Stimulated activated CD8-positive, alpha-beta memory T cell treated with anti-CD3 and anti-CD28 coated beads, Interleukin-2, amount 100 ng/mL, for 48 hours (primary cell): Measurements from ENCODE around the gene SH3BGRL3.
"Not testable (repeated sequence)": the region's sequence is repeated elsewhere in the genome, so short reads cannot be mapped to it uniquely, and the experiment has no call there.

Source experiments
- DNase-seq, 2 donors: peaks; one replicate each; pipeline ENCODE4 v3.0.0-alpha.2; 2020; ENCODE audit warnings: low read depth in 2 of 2

The SH3BGRL3 gene

GRCh38 chr1:26279456-26280332, at the start of gene SH3BGRL3:
SH3BGRL3 (plus strand) TSS chr1:26280086; CDS start chr1:26280156, 70 bp downstream.
- peak; percentile 78 to 84 for DNase-seq

GRCh38 chr1:26230682-26231081, 49.2 kb upstream of the SH3BGRL3 start:
- not testable (repeated sequence) for DNase-seq

GRCh38 chr1:26233903-26234643, 45.8 kb upstream of the SH3BGRL3 start, which contains the start of gene CEP85:
CEP85 (plus strand) TSS chr1:26234200; CDS start chr1:26239784, 5,584 bp downstream.
- peak; percentile 96 to 98 for DNase-seq

GRCh38 chr1:26234644-26235370, 45.1 kb upstream of the SH3BGRL3 start:
- DNase-seq = peak in 1 of 2 donors; percentile 14

- no peak for DNase-seq
Observed at GRCh38 chr1:26237230-26237966, 42.5 kb upstream of the SH3BGRL3 start.

GRCh38 chr1:26239936-26240335, 40.0 kb upstream of the SH3BGRL3 start:
- DNase-seq = no peak

- no peak for DNase-seq
Observed at GRCh38 chr1:26252718-26253117, 27.2 kb upstream of the SH3BGRL3 start.

- DNase-seq = no peak
Observed at GRCh38 chr1:26254404-26254803, 25.5 kb upstream of the SH3BGRL3 start.

GRCh38 chr1:26257222-26257621, 22.7 kb upstream of the SH3BGRL3 start:
- no peak for DNase-seq

GRCh38 chr1:26259005-26259404, 20.9 kb upstream of the SH3BGRL3 start:
- DNase-seq = no peak

- DNase-seq = no peak
Observed at GRCh38 chr1:26259578-26259977, 20.3 kb upstream of the SH3BGRL3 start.

- DNase-seq = no peak
Observed at GRCh38 chr1:26263212-26263611, 16.7 kb upstream of the SH3BGRL3 start.

- DNase-seq = no peak
Observed at GRCh38 chr1:26265405-26265804, 14.5 kb upstream of the SH3BGRL3 start.

- DNase-seq = no peak
Observed at GRCh38 chr1:26268290-26269197, 11.3 kb upstream of the SH3BGRL3 start.

- DNase-seq = no peak
Observed at GRCh38 chr1:26269198-26269550, 10.7 kb upstream of the SH3BGRL3 start.

- DNase-seq = no peak
Observed at GRCh38 chr1:26274801-26275425, 5.0 kb upstream of the SH3BGRL3 start.

- DNase-seq = peak; percentile 63 to 71
Observed at GRCh38 chr1:26275580-26276431, 4.1 kb upstream of the SH3BGRL3 start.

- no peak for DNase-seq
Observed at GRCh38 chr1:26276432-26276838, 3.5 kb upstream of the SH3BGRL3 start.

- no peak for DNase-seq
Observed at GRCh38 chr1:26277261-26277661, 2.6 kb upstream of the SH3BGRL3 start.
